ENCODE measurements around the gene BRK1. TPM values are rescaled to one million over a fixed set of nuclear protein-coding genes. Genes with fewer than 3 reads are reported as not detected.

Gene BRK1
- total and polyA plus RNA-seq, 10 of the 15 experiments (the other 5 are each of a cell fraction or from before 2014, with no cell fraction given) = 97.8 to 457 (median 203) TPM

DNA sequence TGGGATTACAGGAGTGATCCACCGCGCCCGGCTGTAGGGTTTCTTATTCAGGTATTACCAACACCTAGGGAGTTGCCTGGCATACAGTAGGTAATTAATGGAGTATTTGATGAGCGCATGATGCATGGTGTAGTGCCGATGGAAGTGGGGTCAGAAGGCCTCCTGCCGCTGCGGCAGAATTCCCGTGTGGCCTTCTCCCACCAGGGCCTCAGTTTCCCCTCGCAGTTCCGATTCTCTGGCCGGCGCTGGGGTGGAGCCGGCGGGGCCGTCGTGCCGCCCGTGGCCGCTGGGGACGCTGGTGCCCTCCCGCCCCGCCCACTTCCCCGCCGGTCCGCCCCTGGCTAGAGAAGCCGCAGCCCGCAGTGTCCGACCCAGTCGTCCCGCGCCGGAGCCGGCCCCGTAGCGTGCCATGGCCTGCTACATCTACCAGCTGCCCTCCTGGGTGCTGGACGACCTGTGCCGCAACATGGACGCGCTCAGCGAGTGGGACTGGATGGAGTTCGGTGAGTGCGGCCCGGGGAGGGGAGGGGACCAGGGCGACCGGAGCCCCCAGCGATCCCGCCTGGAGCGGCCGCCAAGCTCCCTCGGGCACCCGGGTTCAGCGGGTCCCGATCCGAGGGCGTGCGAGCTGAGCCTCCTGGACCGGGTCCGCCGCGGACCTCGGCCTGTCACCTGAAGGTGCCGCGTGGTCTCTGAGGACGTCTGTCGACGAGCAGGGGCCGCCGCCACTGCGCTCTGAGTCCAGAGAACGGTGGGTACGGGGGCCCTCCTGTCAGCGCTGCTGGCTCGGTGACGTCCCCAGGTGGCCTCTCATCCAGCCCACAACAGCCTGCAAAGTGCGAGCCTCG lies 49.3 kb downstream of the BRK1 start, which contains the start of gene IRAK2 (continued):
- TF ChIP-seq ZNF687 (IDR thresholded peaks at IDR 0.05) (peak; percentile 53; the same call in 1 of the 2 replicates), SREBF2 (IDR thresholded peaks at IDR 0.05; ENCODE audit: low read length) (no peak), CHD1 (IDR thresholded peaks at IDR 0.05; ENCODE audit: low read depth, low read length) (no peak), RBBP5 (conservative IDR thresholded peaks at IDR 0.05) (no peak), SMAD1 (IDR thresholded peaks at IDR 0.05; ENCODE audit: low read depth, partially characterized antibody) (no peak), YY1 (IDR thresholded peaks at IDR 0.05; ENCODE audit: low read depth, low read length) (peak; percentile 25; the same call in 1 of the 2 replicates), KDM1A (IDR thresholded peaks at IDR 0.05; ENCODE audit: borderline replicate concordance) (no peak), RAD21 (IDR thresholded peaks at IDR 0.05; ENCODE audit: insufficient read depth, low read depth, low read length) (peak; percentile 22; the same call in 1 of the 2 replicates), SRF (IDR thresholded peaks at IDR 0.05; ENCODE audit: low read depth in 2 of 2, low read length in 2 of 2) (no peak), POLR2AphosphoS5 (IDR thresholded peaks at IDR 0.05; ENCODE audit: low read length) (peak; percentile 43; the same call in 1 of the 2 replicates), DPF2 (IDR thresholded peaks at IDR 0.05) (peak; percentile 88), SPI1 (IDR thresholded peaks at IDR 0.05; ENCODE audit: borderline replicate concordance, insufficient read depth, low read depth, low read length) (peak; percentile 5; the same call in 1 of the 2 replicates), SIN3A (IDR thresholded peaks at IDR 0.05; ENCODE audit: low read depth, low read length) (peak; percentile 41; the same call in 1 of the 2 replicates), NR2F1 (conservative IDR thresholded peaks at IDR 0.05) (0 out of 2 replicates have a peak, but pooled peaks have one; percentile 60), POLR2A (IDR thresholded peaks at IDR 0.05; ENCODE audit: low read depth, low read length) (peak; percentile 79), IKZF1 (conservative IDR thresholded peaks at IDR 0.05) (peak; percentile 79; the same call in 1 of the 2 replicates), JUND (IDR thresholded peaks at IDR 0.05; ENCODE audit: low read depth, low read length) (no peak), SP1 (IDR thresholded peaks at IDR 0.05; ENCODE audit: low read depth, low read length) (peak; percentile 18), STAT3 (IDR thresholded peaks at IDR 0.05; ENCODE audit: low read depth, low read length) (no peak), IRF5 (IDR thresholded peaks at IDR 0.05; ENCODE audit: borderline replicate concordance) (no peak), HDGF (IDR thresholded peaks at IDR 0.05) (no peak), TCF12 (IDR thresholded peaks at IDR 0.05; ENCODE audit: low read depth, low read length) (peak; percentile 55; the same call in 1 of the 2 replicates), FOS (IDR thresholded peaks at IDR 0.05; ENCODE audit: borderline replicate concordance, extremely low read depth, insufficient read length) (no peak), LARP7 (IDR thresholded peaks at IDR 0.05) (peak; percentile 79; the same call in 1 of the 2 replicates)
- TF ChIP-seq, protein P1, sequence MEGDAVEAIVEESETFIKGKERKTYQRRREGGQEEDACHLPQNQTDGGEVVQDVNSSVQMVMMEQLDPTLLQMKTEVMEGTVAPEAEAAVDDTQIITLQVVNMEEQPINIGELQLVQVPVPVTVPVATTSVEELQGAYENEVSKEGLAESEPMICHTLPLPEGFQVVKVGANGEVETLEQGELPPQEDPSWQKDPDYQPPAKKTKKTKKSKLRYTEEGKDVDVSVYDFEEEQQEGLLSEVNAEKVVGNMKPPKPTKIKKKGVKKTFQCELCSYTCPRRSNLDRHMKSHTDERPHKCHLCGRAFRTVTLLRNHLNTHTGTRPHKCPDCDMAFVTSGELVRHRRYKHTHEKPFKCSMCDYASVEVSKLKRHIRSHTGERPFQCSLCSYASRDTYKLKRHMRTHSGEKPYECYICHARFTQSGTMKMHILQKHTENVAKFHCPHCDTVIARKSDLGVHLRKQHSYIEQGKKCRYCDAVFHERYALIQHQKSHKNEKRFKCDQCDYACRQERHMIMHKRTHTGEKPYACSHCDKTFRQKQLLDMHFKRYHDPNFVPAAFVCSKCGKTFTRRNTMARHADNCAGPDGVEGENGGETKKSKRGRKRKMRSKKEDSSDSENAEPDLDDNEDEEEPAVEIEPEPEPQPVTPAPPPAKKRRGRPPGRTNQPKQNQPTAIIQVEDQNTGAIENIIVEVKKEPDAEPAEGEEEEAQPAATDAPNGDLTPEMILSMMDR (IDR thresholded peaks at IDR 0.05 in 2 of 3, conservative IDR thresholded peaks at IDR 0.05 in 1 of 3; ENCODE audit: control insufficient read depth in 2 of 3, extremely low read depth in 1 of 3, insufficient read depth in 1 of 3, low read depth in 3 of 3, low read length in 3 of 3) = peak; percentile 76 to 86 (median 81)

Measured in GM12878 (cell line).